Activated T-helper 1 cell treated with anti-CD3 and anti-CD28 coated beads, Interleukin-12 subunit alpha, Interleukin-12 subunit beta, Interleukin-2, Interleukin-4 antibody, amounts not matched to agents 30 ng/mL and 10 ng/mL and 1 ng/mL, durations not matched to agents 14 hours and 24 hours and 36 hours (primary cell): Measurements from ENCODE around the gene ZDHHC11. TPM values are rescaled to one million over a fixed set of nuclear protein-coding genes. Genes with fewer than 3 reads are reported as not detected.
"Not testable (repeated sequence)": the region's sequence is repeated elsewhere in the genome, so short reads cannot be mapped to it uniquely, and the experiment has no call there.

Experiments used
- DNase-seq: peaks from one replicate; pipeline ENCODE4 v3.0.0; 2021; ENCODE audit warnings: low spot score
- H3K27ac Mint-ChIP-seq: one replicate; pipeline ENCODE4 v1.8.0; 2021; ENCODE audit warnings: mild to moderate bottlenecking, mixed read lengths
- H3K27me3 Mint-ChIP-seq: one replicate; pipeline ENCODE4 v1.8.0; 2022; ENCODE audit warnings: mild to moderate bottlenecking, moderate library complexity, mixed read lengths; ENCODE audit not compliant: insufficient read depth
- H3K36me3 Mint-ChIP-seq: one replicate; pipeline ENCODE4 v1.8.0; 2021; ENCODE audit warnings: low read depth, mixed read lengths
- H3K4me1 Mint-ChIP-seq: one replicate; pipeline ENCODE4 v1.8.0; 2021; ENCODE audit warnings: low read depth, mixed read lengths
- H3K4me3 Mint-ChIP-seq: one replicate; pipeline ENCODE4 v1.8.0; 2021; ENCODE audit warnings: mild to moderate bottlenecking, moderate library complexity, mixed read lengths
- H3K9me3 Mint-ChIP-seq: one replicate; pipeline ENCODE4 v1.8.0; 2021; ENCODE audit warnings: mixed read lengths
- intact Hi-C: fragments of 100-400 bp; cut with micrococcal nuclease; formaldehyde crosslinking; loops from one replicate; pipeline ENCODE4 v1.15.1; 2024
- total RNA-seq: library from RNA; stranded (reverse); gene quantifications from 2 replicates; pipeline ENCODE4 v1.2.3, GENCODE V29; 2022

The ZDHHC11 gene
- total RNA-seq, 1 donor from 2014 or later = 14.4 TPM

DNA sequence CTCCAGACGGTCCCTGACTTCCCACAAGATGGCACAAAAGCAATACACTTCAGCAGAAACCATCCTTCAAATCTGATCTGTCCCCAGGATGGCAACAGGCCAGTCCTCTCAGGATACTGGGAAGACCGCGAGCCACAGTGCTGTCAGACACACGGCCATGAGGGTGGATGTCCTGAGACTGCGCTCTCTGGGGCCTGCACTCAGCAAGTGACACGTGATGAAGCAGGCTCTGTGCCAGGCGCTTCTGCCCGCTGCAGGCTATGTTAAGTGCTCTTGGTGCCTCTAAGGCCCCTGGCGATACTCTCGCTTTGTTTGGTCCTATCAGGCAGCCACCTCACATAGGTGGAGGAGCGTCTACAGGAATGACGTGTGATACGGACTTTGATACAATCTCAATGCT lies 34.7 kb upstream of the ZDHHC11 start:
- Mint-ChIP-seq H3K27ac (no peak overlapping the region), H3K27me3 (no peaks in the 10 kb centered on the region), H3K4me3 (no peak overlapping the region), H3K4me1 (peaks cover 26% of the 10 kb centered on the region), H3K9me3 (peaks cover 12% of the 10 kb centered on the region), H3K36me3 (peaks cover 84% of the 10 kb centered on the region)
- intact Hi-C loops = no loop called here
- no peak for DNase-seq

DNA sequence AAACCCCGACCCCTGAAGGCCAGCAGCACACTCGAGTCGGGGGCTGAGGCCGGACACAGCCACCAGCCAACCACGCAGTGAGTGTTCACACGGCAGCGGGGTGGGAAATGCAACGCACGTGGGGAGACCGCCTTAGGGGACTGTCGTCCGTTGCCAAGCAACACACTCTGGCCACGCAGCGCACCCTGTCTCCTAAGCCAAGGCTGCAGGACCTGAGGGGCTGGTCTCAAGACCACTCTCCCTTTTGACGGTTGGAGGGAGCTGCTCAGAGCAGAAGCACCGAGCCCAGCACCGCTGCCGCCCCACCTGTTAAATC lies 34.3 kb upstream of the ZDHHC11 start:
- no peak overlapping the region for H3K4me3 Mint-ChIP-seq
- H3K9me3 Mint-ChIP-seq = peaks cover 12% of the 10 kb centered on the region
- H3K27ac Mint-ChIP-seq = no peak overlapping the region
- no peaks in the 10 kb centered on the region for H3K27me3 Mint-ChIP-seq
- no peak for DNase-seq
- H3K4me1 Mint-ChIP-seq = peaks cover 26% of the 10 kb centered on the region
- intact Hi-C loops = no loop called here
- H3K36me3 Mint-ChIP-seq = peaks cover 84% of the 10 kb centered on the region

DNA sequence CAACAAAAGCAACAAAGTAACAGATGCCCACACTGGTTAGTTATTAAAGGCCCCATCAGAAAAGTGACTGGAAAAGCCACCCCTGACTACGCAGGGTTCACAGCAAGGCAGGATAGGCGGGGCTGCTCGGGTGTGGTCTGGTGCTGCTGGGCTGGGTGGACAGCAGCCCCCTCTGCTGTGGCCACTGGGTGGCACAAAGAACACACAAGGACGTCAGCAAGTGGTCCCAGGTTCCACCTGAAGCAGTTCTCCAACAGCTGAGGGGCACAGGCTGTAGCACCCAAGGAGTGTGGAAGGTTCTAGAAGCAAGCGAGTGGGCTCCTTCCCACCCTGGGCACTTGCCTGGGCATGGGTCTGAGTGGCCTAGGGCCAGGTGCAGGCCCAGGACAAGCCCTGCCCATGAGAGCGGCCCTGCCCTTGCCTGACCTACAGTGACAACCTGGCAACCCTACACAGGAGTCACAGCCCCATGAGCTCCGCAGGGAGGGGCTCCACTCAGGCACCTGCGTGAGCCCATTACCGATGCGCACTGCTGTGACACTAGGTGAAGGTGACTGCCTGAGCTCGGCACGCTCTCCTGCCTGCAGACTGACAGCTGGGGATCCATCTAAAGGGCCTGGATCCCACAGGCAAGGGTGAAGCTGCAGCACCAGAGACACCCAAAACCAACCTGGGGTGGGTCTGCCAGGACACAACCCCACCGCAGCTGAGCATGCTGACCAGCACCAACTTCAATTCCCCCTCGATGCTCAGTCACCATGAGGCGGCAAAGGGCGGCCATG lies 33.8 kb upstream of the ZDHHC11 start:
- H3K27ac Mint-ChIP-seq = no peak overlapping the region
- no peak for DNase-seq
- no peak overlapping the region for H3K4me3 Mint-ChIP-seq
- no peaks in the 10 kb centered on the region for H3K27me3 Mint-ChIP-seq
- intact Hi-C loops = no loop called here
- peaks cover 80% of the 10 kb centered on the region for H3K36me3 Mint-ChIP-seq
- peaks cover 12% of the 10 kb centered on the region for H3K9me3 Mint-ChIP-seq
- H3K4me1 Mint-ChIP-seq = peaks cover 24% of the 10 kb centered on the region

DNA sequence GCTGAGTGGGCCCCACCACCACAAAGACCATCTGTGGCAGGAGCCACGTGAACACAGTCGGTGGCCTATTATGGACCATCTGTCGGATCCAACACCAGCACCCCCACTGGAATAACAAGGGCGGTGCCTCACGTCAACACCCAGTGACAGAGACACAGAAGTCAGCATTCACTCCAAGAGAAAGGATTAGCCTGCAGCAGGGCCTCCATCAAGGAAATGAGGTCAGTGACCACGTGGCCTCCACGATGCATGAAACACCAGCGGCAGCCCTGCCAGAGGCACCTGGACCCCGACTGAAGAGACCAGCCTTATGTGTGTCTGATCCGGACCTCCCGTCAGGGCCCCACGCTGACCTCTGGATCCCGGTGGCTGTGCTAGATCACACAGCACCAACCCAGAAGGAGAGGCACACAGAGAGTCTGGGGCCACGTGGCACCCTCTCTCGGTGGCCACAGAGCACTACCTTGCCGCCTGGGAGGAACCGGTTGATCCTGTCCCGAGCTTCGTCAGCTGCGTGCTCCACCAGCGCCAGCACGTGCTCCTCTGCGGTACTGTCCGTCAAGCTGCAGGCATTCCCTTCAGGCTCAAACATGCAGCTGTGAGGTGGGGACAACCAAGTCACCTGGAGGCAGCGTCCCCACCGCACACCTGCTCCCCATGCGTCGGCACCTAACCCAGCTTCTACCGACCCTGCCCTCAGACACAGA lies 32.8 kb upstream of the ZDHHC11 start:
- H3K27ac Mint-ChIP-seq = no peak overlapping the region
- intact Hi-C loops = no loop called here

DNA sequence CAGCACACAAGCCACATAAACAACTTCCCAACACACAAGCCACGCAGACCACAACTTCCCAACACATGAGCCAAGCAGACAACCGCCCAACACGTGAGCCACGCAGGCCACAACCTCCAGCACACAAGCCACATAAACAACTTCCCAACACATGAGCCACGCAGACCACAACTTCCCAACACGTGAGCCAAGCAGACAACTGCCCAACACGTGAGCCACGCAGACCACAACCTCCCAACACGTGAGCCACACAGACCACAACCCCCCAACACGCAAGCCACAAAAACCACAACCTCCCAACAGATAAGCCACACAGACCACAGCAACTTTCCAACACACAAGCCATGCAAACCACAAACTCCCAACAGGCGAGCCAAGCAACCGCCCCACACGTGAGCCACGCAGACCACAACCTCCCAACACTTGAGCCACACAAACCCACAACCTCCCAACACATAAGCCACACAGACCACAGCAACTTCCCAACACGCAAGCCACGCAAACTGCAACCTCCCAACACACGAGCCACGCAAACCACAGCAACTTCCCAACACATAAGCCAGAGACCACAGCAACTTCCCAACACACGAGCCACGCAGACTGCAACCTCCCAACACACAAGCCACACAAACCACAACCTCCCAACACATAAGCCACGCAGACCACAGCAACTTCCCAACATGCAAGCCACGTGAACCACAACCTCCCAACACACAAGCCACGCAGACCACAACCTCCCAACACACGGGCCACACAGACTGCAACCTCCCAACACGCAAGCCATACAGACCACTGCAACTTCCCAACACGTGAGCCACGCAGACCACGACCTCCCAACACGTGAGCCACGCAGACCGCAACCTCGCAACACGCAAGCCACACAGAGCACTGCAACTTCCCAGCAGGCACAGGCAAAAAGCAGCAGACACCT lies 31.7 kb upstream of the ZDHHC11 start:
- Mint-ChIP-seq H3K4me1 (peaks cover 15% of the 10 kb centered on the region), H3K27ac (peak overlapping the region; percentile 92), H3K27me3 (no peaks in the 10 kb centered on the region), H3K4me3 (no peak overlapping the region), H3K36me3 (peaks cover 70% of the 10 kb centered on the region), H3K9me3 (peaks cover 12% of the 10 kb centered on the region)
- intact Hi-C loops = no loop called here
- DNase-seq = no peak

More for the DNA sequence above, 32.8 kb upstream of the ZDHHC11 start:
- no peak overlapping the region for H3K4me3 Mint-ChIP-seq
- peaks cover 12% of the 10 kb centered on the region for H3K9me3 Mint-ChIP-seq
- H3K4me1 Mint-ChIP-seq = peaks cover 20% of the 10 kb centered on the region
- peaks cover 73% of the 10 kb centered on the region for H3K36me3 Mint-ChIP-seq
- no peaks in the 10 kb centered on the region for H3K27me3 Mint-ChIP-seq
- no peak for DNase-seq

DNA sequence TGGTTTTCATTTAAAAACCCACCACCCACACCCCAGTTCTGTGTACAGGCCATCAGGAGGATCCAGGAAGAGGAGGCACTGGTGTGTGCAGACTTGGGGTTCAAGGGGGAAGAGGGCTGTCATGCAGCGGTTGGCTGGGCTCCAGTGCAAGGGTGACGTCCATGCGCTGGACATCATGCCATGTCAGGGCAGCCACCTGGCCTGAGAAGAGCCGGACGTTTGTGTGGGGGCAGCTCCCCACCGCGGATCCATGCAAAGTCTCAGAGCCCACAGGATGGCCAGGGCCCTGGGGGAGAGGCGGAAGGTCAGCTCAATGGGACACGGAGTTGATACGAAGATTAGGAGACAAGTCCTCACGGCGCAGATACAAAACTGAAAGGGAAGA lies 30.8 kb upstream of the ZDHHC11 start:
- Mint-ChIP-seq H3K27me3 (no peaks in the 10 kb centered on the region), H3K4me1 (peaks cover 15% of the 10 kb centered on the region), H3K27ac (no peak overlapping the region)

DNA sequence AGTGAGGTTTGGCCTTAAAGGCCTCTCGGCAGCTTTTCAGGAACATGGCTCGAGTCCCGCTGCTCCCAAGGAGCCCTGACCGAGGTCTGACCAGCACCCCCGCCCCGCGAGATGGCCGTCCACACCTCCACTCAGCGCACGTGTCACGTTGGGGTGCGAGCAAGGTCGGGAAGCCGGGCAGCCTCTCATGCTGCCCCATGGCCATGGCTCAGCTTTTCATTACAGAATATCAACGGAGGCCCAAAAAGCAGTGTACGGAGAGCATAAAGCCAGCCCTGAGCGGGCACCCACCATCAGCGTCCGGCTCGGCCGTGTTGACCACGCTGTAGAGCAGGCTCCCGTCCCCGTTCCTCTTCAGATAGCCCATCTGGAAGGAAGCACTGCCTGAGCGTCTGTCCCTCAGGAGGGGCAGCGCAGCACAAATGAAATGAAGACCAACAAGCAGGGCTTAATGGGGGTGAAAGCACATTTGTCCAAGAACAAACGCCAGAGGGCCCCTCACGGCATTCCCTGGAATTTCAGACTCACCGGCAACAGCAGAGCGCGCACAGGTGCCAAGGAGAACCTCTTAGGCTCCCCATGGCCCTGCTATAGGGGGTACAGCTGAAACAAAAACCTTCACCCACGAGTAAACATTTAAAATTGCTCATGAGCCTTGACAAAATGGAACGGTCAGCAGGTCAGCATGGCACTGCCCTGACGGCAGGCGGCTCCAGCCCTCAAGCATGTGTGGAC lies 30.2 kb upstream of the ZDHHC11 start:
- DNase-seq = no peak
- no peaks in the 10 kb centered on the region for H3K27me3 Mint-ChIP-seq
- no peak overlapping the region for H3K27ac Mint-ChIP-seq
- intact Hi-C loops = no loop called here
- H3K4me1 Mint-ChIP-seq = peaks cover 15% of the 10 kb centered on the region
- peaks cover 12% of the 10 kb centered on the region for H3K9me3 Mint-ChIP-seq
- no peak overlapping the region for H3K4me3 Mint-ChIP-seq
- H3K36me3 Mint-ChIP-seq = peaks cover 60% of the 10 kb centered on the region

More for the DNA sequence above, 30.8 kb upstream of the ZDHHC11 start:
- no peak for DNase-seq
- Mint-ChIP-seq H3K4me3 (no peak overlapping the region), H3K36me3 (peaks cover 66% of the 10 kb centered on the region), H3K9me3 (peaks cover 12% of the 10 kb centered on the region)
- intact Hi-C loops = no loop called here

DNA sequence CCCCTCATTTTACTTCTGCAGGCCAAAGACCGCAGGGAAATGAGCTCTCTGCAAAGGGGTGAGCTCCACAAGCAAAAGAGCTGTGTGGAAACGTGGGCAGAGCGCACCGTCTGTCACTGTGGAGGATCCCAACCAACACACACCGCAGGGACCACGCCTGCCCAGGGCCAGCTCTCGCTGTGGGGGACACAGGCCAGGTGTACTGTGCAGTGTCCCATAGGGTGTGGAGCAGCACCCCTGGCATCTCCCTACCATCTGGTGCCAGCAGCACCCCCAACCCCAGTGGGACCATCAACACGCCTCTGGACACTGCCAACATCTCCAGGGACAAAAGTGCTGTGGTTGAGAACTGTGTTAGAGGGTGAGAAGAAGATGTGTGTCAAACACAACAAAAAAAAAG lies 27.9 kb upstream of the ZDHHC11 start:
- Mint-ChIP-seq H3K36me3 (peaks cover 57% of the 10 kb centered on the region), H3K4me1 (peaks cover 15% of the 10 kb centered on the region), H3K9me3 (peaks cover 12% of the 10 kb centered on the region)
- intact Hi-C loops, H3K4me3 Mint-ChIP-seq, DNase-seq, H3K27ac Mint-ChIP-seq, H3K27me3 Mint-ChIP-seq: not testable (repeated sequence)

DNA sequence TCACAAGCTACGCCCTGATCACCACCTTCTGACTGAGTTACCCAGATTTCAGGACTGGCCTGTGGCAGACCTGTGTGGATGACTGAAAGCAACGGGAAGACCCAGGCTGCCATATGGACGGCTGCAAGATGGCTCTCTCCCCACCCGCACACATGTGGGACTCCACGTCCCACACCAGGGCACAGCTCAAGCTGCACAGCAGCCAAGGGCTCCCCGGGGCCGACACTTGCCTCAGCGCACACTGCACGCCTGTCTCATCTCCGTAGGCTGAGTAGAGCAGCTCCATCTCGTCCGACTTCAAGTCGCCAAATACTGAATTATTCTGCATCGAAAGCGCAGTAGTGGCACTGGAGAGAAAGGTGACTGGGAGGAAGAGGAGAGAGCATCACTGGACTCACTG lies 27.3 kb upstream of the ZDHHC11 start:
- no peak for DNase-seq
- Mint-ChIP-seq H3K9me3 (peaks cover 12% of the 10 kb centered on the region), H3K27me3 (no peaks in the 10 kb centered on the region), H3K4me1 (peaks cover 12% of the 10 kb centered on the region), H3K36me3 (peaks cover 55% of the 10 kb centered on the region), H3K27ac (no peak overlapping the region), H3K4me3 (no peak overlapping the region)
- intact Hi-C loops = no loop called here

DNA sequence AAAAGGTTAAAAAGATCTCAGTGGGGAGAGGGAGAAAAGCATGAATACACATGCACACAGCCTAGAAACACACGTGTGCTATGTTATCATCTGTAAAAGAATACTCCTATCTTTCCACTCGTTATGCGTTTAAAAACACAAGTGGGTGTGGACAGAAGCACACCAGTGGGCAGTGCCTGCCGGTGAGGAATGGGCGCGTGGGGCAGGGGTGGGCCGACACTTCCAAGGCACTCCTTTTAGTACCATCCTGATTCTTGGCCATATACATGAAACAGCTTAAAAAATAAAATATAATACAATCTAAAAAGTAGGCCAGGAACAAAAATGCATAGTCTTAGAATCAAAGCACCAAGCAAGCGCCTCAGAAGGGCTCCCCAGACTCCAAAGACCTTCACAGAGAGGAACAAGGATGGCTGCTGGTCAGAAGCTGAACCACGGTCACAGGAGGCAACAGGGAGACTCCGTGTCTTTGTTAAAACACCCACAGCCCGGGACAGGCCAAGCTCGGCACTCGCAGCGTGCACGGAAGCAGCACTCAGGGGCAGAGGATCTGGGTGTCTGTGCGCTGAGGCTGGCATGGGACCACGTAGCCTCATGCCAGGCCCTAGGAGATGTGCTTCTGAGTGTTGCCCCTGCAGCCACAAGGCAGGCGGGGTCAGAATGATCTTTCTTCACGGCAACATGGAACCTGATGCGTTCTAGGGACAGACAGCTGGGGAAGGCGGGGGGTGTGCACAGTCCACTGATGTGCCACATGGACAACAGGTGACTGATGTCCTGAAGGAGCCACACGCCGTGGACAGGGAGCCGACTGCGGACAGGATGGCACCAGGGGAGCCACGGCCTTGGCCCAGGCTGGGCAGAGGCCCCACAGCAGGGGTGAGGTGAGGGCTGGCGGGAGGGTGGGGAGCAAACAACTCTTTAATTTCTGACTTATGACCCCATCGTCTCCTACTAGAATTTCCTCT lies 25.9 kb upstream of the ZDHHC11 start:
- no peaks in the 10 kb centered on the region for H3K27me3 Mint-ChIP-seq
- no peaks in the 10 kb centered on the region for H3K9me3 Mint-ChIP-seq
- H3K36me3 Mint-ChIP-seq = peaks cover 41% of the 10 kb centered on the region
- no peak for DNase-seq
- H3K4me3 Mint-ChIP-seq = no peak overlapping the region
- intact Hi-C loops = no loop called here
- no peaks in the 10 kb centered on the region for H3K4me1 Mint-ChIP-seq
- H3K27ac Mint-ChIP-seq = no peak overlapping the region

DNA sequence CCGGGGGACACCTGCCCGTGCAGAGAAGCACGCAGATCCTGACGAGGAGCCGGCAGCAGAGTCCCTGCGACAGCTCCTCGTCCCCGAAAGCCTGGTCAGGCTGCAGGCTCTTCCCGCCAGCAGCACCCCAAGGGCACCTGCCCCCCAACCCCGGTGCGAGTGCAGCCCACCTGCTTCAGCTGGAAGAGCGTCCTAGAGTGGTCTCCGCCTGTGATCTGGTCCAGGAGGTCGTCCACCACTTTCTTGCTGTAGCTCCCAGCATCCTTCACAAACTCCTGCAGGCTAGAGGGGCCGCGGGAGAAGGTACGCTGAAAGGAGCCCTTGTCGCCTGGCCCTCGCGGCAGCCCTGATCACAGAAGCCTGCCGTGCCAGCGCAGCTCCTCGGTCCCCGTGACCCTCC lies 25.1 kb upstream of the ZDHHC11 start:
- peaks cover 42% of the 10 kb centered on the region for H3K36me3 Mint-ChIP-seq
- intact Hi-C loops = no loop called here
- H3K4me1 Mint-ChIP-seq = no peaks in the 10 kb centered on the region
- H3K27me3 Mint-ChIP-seq = no peaks in the 10 kb centered on the region
- DNase-seq = no peak
- H3K4me3 Mint-ChIP-seq = no peak overlapping the region
- H3K27ac Mint-ChIP-seq = no peak overlapping the region
- H3K9me3 Mint-ChIP-seq = no peaks in the 10 kb centered on the region
